Thyroid gland (tissue), 4 donors: ENCODE results near the gene AATF.

Experiments
- CTCF ChIP-seq, 6 experiments: fragments of 200-600 bp in 3 of 6; fragments of 450-650 bp in 3 of 6; sonication (generic) in 3 of 6; IDR thresholded peaks; one replicate each; pipeline ENCODE4 v1.5.1; 2016 to 2019; ENCODE audit warnings: antibody characterized with exemption in 6 of 6, mild to moderate bottlenecking in 2 of 6, inconsistent platforms in 1 of 6, moderate library complexity in 1 of 6
- POLR2A ChIP-seq, 2 donors: fragments of 450-650 bp; IDR thresholded peaks; one replicate each; pipeline ENCODE4 v1.6.1; 2017; ENCODE audit warnings: antibody characterized with exemption in 2 of 2, mild to moderate bottlenecking in 2 of 2, moderate library complexity in 1 of 2

GRCh38 chr17:37079735-37080134, 131.0 kb downstream of the AATF start:
- no peak for TF ChIP-seq CTCF (IDR thresholded peaks at IDR 0.05)
- TF ChIP-seq POLR2A (IDR thresholded peaks at IDR 0.05): no peak
